ENCODE results near the gene CCDC71L.

Gene CCDC71L

DNA sequence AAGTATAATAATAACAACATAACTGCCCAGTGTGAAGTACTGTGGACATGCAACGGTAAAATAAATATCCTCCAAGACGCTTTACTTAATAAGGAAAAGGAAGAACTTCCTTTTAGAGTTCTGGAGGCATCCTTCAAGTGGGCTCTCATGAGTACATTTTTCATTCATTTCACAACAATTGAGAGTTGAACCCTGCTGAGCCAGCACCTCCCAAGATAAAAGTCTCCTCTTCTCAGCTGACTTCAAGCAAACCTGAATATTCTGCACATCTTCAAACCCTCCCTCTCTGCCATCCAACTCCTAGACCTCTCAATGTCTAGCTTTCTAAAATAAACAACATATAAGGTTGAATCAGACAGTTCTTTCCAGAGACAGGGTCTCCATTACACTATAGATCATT lies 7.5 kb downstream of the CCDC71L start:
- Histone ChIP-seq H3K36me3 (no peaks in the 10 kb centered on the region), H3K27ac (no peak overlapping the region), H3K4me3 (no peak overlapping the region), H3K9me3 (no peaks in the 10 kb centered on the region), H3K27me3 (no peaks in the 10 kb centered on the region), H3K4me1 (peaks cover 0 to 28% (median 8%) of the 10 kb centered on the region in 4 donors)
- no peak for TF ChIP-seq CTCF (IDR thresholded peaks at IDR 0.05)
- intact Hi-C loops (cut with DNase I; ENCODE audit: low total_unique reads), result no loop called here
- DNase-seq, result no peak

DNA sequence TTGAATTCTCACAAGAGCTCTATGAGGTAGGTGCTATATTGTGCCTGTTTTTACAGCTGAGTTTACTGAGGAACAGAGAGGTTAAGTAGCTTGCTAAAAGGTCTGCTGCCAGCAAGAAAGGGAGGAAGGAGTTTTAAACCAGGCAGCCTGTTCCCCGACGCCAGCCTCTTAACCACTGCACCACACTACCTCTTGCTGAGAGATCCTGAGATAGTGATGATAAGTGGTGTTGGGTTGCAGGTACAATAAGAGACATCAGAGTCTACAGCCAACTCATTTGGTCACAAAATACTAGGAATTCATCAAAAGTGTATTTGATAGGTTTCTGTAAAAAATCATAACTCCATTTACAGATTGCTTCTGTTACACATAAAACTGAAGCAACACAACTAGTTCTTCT lies 8.0 kb downstream of the CCDC71L start:
- no peak for DNase-seq
- Histone ChIP-seq H3K27me3 (no peaks in the 10 kb centered on the region), H3K27ac (no peak overlapping the region), H3K4me1 (peaks cover 0 to 23% (median 6%) of the 10 kb centered on the region in 4 donors), H3K9me3 (no peaks in the 10 kb centered on the region), H3K4me3 (no peak overlapping the region), H3K36me3 (no peaks in the 10 kb centered on the region)
- no peak for TF ChIP-seq CTCF (IDR thresholded peaks at IDR 0.05)
- intact Hi-C loops (cut with DNase I; ENCODE audit: low total_unique reads), result no loop called here

- DNase-seq, result no peak
- no peaks in the 10 kb centered on the region for H3K27me3 ChIP-seq
- TF ChIP-seq CTCF (IDR thresholded peaks at IDR 0.05), result no peak
- no peaks in the 10 kb centered on the region for H3K9me3 ChIP-seq
- H3K4me1 ChIP-seq, result peaks cover 0 to 15% (median 3%) of the 10 kb centered on the region in 4 donors
- H3K36me3 ChIP-seq, result no peaks in the 10 kb centered on the region
- H3K4me3 ChIP-seq, result no peak overlapping the region
- intact Hi-C loops (cut with DNase I; ENCODE audit: low total_unique reads), result no loop called here
- H3K27ac ChIP-seq, result no peak overlapping the region
Observed at GRCh38 chr7:106652092-106652491, 8.9 kb downstream of the CCDC71L start.

- no peak for DNase-seq
- Histone ChIP-seq H3K36me3 (no peaks in the 10 kb centered on the region), H3K4me1 (no peaks in the 10 kb centered on the region), H3K27me3 (no peaks in the 10 kb centered on the region), H3K4me3 (no peak overlapping the region), H3K9me3 (no peaks in the 10 kb centered on the region), H3K27ac (no peak overlapping the region)
- intact Hi-C loops (cut with DNase I; ENCODE audit: low total_unique reads), result no loop called here
- no peak for TF ChIP-seq CTCF (IDR thresholded peaks at IDR 0.05)
Observed at GRCh38 chr7:106646256-106646655, 14.7 kb downstream of the CCDC71L start.

- TF ChIP-seq CTCF (IDR thresholded peaks at IDR 0.05), result no peak
Observed at GRCh38 chr7:106644999-106645398, 16.0 kb downstream of the CCDC71L start.

More at GRCh38 chr7:106644999-106645398, 16.0 kb downstream of the CCDC71L start:
- H3K36me3 ChIP-seq, result no peaks in the 10 kb centered on the region
- DNase-seq, result no peak
- H3K27me3 ChIP-seq, result no peaks in the 10 kb centered on the region
- intact Hi-C loops (cut with DNase I; ENCODE audit: low total_unique reads), result no loop called here
- no peak overlapping the region for H3K4me3 ChIP-seq
- peaks cover 0 to 9% (median 0%) of the 10 kb centered on the region in 4 donors for H3K4me1 ChIP-seq
- H3K27ac ChIP-seq, result no peak overlapping the region
- H3K9me3 ChIP-seq, result no peaks in the 10 kb centered on the region
